ENCODE measurements around the gene ENTHD1. TPM values are rescaled to one million over a fixed set of nuclear protein-coding genes. Genes with fewer than 3 reads are reported as not detected.

Gene ENTHD1
- total and polyA plus RNA-seq, 2 of the 8 experiments (the other 6 are each of a cell fraction or from before 2014, with no cell fraction given): not detected

GRCh38 chr22:39729141-39729934, 164.2 kb downstream of the ENTHD1 start (continued):
- TF ChIP-seq, protein P1, sequence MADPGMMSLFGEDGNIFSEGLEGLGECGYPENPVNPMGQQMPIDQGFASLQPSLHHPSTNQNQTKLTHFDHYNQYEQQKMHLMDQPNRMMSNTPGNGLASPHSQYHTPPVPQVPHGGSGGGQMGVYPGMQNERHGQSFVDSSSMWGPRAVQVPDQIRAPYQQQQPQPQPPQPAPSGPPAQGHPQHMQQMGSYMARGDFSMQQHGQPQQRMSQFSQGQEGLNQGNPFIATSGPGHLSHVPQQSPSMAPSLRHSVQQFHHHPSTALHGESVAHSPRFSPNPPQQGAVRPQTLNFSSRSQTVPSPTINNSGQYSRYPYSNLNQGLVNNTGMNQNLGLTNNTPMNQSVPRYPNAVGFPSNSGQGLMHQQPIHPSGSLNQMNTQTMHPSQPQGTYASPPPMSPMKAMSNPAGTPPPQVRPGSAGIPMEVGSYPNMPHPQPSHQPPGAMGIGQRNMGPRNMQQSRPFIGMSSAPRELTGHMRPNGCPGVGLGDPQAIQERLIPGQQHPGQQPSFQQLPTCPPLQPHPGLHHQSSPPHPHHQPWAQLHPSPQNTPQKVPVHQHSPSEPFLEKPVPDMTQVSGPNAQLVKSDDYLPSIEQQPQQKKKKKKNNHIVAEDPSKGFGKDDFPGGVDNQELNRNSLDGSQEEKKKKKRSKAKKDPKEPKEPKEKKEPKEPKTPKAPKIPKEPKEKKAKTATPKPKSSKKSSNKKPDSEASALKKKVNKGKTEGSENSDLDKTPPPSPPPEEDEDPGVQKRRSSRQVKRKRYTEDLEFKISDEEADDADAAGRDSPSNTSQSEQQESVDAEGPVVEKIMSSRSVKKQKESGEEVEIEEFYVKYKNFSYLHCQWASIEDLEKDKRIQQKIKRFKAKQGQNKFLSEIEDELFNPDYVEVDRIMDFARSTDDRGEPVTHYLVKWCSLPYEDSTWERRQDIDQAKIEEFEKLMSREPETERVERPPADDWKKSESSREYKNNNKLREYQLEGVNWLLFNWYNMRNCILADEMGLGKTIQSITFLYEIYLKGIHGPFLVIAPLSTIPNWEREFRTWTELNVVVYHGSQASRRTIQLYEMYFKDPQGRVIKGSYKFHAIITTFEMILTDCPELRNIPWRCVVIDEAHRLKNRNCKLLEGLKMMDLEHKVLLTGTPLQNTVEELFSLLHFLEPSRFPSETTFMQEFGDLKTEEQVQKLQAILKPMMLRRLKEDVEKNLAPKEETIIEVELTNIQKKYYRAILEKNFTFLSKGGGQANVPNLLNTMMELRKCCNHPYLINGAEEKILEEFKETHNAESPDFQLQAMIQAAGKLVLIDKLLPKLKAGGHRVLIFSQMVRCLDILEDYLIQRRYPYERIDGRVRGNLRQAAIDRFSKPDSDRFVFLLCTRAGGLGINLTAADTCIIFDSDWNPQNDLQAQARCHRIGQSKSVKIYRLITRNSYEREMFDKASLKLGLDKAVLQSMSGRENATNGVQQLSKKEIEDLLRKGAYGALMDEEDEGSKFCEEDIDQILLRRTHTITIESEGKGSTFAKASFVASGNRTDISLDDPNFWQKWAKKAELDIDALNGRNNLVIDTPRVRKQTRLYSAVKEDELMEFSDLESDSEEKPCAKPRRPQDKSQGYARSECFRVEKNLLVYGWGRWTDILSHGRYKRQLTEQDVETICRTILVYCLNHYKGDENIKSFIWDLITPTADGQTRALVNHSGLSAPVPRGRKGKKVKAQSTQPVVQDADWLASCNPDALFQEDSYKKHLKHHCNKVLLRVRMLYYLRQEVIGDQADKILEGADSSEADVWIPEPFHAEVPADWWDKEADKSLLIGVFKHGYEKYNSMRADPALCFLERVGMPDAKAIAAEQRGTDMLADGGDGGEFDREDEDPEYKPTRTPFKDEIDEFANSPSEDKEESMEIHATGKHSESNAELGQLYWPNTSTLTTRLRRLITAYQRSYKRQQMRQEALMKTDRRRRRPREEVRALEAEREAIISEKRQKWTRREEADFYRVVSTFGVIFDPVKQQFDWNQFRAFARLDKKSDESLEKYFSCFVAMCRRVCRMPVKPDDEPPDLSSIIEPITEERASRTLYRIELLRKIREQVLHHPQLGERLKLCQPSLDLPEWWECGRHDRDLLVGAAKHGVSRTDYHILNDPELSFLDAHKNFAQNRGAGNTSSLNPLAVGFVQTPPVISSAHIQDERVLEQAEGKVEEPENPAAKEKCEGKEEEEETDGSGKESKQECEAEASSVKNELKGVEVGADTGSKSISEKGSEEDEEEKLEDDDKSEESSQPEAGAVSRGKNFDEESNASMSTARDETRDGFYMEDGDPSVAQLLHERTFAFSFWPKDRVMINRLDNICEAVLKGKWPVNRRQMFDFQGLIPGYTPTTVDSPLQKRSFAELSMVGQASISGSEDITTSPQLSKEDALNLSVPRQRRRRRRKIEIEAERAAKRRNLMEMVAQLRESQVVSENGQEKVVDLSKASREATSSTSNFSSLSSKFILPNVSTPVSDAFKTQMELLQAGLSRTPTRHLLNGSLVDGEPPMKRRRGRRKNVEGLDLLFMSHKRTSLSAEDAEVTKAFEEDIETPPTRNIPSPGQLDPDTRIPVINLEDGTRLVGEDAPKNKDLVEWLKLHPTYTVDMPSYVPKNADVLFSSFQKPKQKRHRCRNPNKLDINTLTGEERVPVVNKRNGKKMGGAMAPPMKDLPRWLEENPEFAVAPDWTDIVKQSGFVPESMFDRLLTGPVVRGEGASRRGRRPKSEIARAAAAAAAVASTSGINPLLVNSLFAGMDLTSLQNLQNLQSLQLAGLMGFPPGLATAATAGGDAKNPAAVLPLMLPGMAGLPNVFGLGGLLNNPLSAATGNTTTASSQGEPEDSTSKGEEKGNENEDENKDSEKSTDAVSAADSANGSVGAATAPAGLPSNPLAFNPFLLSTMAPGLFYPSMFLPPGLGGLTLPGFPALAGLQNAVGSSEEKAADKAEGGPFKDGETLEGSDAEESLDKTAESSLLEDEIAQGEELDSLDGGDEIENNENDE (IDR thresholded peaks at IDR 0.05; ENCODE audit: insufficient replicate concordance, low read length): no peak
- no peak for TF ChIP-seq POLR2AphosphoS5 (IDR thresholded peaks at IDR 0.05; ENCODE audit: low read depth, low read length)
- TF ChIP-seq SP2 (IDR thresholded peaks at IDR 0.05; ENCODE audit: low read length): no peak
- TF ChIP-seq RAD21 (IDR thresholded peaks at IDR 0.05 in 1 of 2, conservative IDR thresholded peaks at IDR 0.05 in 1 of 2; ENCODE audit: low read depth in 2 of 2, low read length in 2 of 2): no peak
- TF ChIP-seq BCL11A (IDR thresholded peaks at IDR 0.05; ENCODE audit: low read depth in 2 of 2, low read length in 2 of 2): no peak
- no peak for TF ChIP-seq RNF2 (IDR thresholded peaks at IDR 0.05; ENCODE audit: borderline replicate concordance, low read depth, low read length, missing control alignments, poor library complexity, severe bottlenecking)
- no peak for TF ChIP-seq ASH2L (IDR thresholded peaks at IDR 0.05; ENCODE audit: low read length)
- no peak for TF ChIP-seq SIX5 (IDR thresholded peaks at IDR 0.05; ENCODE audit: low read depth, low read length)

All from H1 (cell line).